GM12891 (cell line): ENCODE measurements around the gene SPATA16.
"Not testable (repeated sequence)": the region's sequence is repeated elsewhere in the genome, so short reads cannot be mapped to it uniquely, and the experiment has no call there.

Experiments used
- DNase-seq: peaks from one replicate; pipeline ENCODE4 v3.0.0; 2011; ENCODE audit warnings: low spot score; ENCODE audit not compliant: insufficient read length
- FAIRE-seq: peaks from 2 replicates; lab custom pipeline; 2011; peaks lifted over from hg19 to GRCh38; lab: Jason Lieb, UNC
- PAX5 ChIP-seq: IDR thresholded peaks from 2 replicates; pipeline ENCODE4 v1.6.1; 2011; ENCODE audit warnings: low read length, moderate library complexity, mild to moderate bottlenecking; ENCODE audit not compliant: insufficient read depth, severe bottlenecking
- POLR2A ChIP-seq: IDR thresholded peaks from 2 replicates; pipeline ENCODE4 v1.6.1; 2011; ENCODE audit warnings: low read depth, low read length, control low read depth
- POLR2AphosphoS5 ChIP-seq: IDR thresholded peaks from 2 replicates; pipeline ENCODE4 v1.6.1; 2011; ENCODE audit warnings: low read depth, low read length, control low read depth
- POU2F2 ChIP-seq: IDR thresholded peaks from 2 replicates; pipeline ENCODE4 v1.6.1; 2011; ENCODE audit warnings: low read depth, mild to moderate bottlenecking, control low read depth, low read length, moderate library complexity
- SPI1 ChIP-seq: IDR thresholded peaks from 2 replicates; pipeline ENCODE4 v1.6.1; 2011; ENCODE audit warnings: low read depth, low read length, control low read depth
- TAF1 ChIP-seq: IDR thresholded peaks from 2 replicates; pipeline ENCODE4 v1.6.1; 2011; ENCODE audit warnings: low read depth, low read length, control low read depth

SPATA16 gene

DNA sequence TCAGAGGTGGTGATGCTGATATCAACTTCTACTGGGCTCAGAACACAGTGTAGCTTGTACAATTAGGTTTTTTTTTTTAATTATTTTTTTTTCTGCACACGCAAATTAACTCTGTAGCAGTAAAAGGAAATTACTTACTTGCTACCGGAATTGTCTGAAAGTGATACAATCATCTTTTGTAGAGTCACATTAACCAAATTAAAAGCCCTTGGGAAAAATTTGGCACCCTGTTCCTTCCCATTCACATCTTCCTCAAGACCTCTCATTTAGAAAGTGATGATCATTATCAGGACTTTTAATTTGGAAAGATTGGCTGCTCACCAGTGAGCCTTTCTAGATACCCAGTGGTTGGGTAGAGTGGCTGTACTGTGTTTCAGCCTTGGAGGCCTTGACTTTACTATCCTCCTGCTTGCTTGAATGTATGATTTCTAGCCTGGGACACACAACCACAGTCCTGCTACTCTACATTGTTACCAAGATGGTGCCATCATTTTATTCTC lies 232.2 kb downstream of the SPATA16 start:
- FAIRE-seq (no peak), DNase-seq (no peak)
- TF ChIP-seq POLR2AphosphoS5, result no peak
- TF ChIP-seq POLR2A, result no peak
- no peak for TF ChIP-seq PAX5

DNA sequence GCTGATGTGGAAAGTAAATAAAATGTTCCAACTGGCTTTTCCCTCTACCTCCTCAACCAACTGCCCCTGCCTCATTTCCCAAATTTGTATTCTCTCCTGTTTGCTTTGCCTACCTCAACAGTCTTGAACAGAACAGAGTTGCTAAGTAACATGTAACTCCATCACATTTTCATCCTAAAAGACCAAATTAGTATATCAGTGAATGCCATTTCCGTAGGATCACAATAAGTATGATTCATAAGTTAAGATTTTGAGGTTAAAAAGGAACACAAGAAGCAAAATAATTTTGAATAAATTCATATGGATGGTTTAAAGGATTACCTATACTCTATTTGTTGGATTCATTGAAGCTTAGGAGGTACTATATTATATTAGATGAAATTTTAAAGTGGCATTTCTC lies 235.6 kb downstream of the SPATA16 start:
- no peak for TF ChIP-seq TAF1
- no peak for TF ChIP-seq SPI1
- TF ChIP-seq POLR2A, result no peak
- no peak for TF ChIP-seq PAX5
- no peak for TF ChIP-seq POLR2AphosphoS5
- no peak for TF ChIP-seq POU2F2
- no peak for FAIRE-seq
- no peak for DNase-seq

DNA sequence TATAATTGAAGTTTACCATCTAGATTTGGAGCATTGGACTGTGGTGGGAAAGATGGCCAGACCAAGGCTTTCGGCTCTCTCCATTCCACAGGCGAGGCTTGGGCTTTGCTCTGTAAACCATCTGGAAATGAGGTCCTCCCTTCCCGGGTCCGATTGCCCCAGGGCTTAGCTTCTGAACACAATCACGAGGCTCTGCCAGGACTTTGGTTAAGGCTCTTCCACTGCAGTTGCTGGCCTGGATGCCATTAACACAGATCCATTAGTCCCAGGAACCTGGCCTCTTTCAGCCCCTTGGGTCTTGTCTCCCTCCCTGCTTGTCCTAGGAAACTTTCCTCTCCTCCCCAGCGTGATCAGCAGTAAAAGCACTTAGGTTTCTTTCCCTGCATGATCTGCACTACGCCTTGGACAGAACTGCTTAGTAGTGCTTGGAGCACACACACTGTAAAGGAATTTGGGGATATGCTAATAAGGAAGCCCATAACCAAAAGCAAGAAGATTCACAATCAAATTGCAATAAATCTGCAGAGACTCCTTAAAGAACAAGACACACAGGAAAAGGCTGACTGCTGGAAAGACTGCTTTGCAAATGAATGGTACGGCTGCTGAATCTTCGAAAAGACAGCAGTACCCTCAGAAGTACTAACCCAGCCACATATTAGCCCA lies 236.2 kb downstream of the SPATA16 start:
- no peak for FAIRE-seq
- TF ChIP-seq POLR2A (no peak), SPI1 (no peak), POU2F2 (no peak), PAX5 (no peak), POLR2AphosphoS5 (no peak), TAF1 (no peak)
- no peak for DNase-seq

DNA sequence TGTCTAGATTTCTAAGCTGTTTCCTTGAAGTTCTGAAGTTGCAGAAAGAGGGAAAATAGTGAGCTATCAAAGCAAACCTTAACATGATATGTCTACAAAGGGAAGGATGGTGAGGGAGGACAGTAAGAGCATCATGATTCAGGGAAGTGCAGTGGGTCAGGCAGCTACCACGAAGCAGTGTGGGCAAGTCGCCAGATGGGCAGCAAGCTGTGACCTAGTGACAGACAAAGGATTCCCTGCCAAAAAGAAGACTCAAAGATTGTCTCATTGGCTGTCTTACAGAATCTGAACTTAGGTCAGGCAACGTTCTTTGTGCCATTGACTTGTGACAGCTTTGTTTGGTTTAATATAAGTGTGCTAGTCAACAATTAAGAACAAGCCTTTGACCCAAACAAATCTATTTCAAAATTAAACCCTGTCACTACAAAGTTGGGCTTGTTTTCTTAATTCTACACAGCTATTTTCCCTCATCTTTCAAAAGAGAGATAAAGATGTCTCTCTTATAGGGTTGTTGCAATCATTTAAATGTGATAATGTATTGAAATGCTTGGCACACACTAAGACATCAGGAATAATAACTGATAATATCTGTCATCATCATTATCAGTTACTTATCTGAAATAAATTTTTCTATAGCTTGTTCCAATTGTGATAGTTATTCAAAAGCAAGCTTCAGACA lies 237.3 kb downstream of the SPATA16 start:
- no peak for FAIRE-seq
- DNase-seq, result no peak
- no peak for TF ChIP-seq POLR2AphosphoS5
- no peak for TF ChIP-seq SPI1
- TF ChIP-seq TAF1, result no peak
- TF ChIP-seq PAX5, result no peak
- TF ChIP-seq POLR2A, result no peak
- no peak for TF ChIP-seq POU2F2

- DNase-seq (no peak), FAIRE-seq (no peak)
- no peak for TF ChIP-seq SPI1
- TF ChIP-seq POLR2AphosphoS5, result no peak
- no peak for TF ChIP-seq POU2F2
- no peak for TF ChIP-seq TAF1
- no peak for TF ChIP-seq POLR2A
- TF ChIP-seq PAX5, result no peak
Observed at GRCh38 chr3:172892158-172892557, 248.9 kb downstream of the SPATA16 start.

DNA sequence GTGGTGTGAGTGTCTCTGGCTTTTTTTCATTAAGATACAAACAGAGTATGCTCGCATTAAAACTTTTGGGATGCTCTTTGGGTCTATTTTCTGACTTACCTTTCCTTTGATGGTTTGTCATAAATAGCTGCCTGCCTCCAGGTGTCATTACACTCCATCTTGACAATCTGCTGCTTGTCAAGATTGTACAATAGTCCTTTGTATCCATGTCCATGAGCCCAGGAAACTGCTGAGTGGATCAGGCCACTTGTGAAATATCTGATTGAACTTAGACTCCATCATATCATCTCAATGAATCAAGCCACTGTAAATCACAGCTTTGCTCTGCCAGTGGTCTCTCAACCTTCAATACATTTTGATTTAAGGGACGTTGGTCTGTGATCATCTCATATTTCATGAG lies 255.3 kb downstream of the SPATA16 start:
- DNase-seq, result no peak
- no peak for FAIRE-seq
- TF ChIP-seq TAF1 (no peak), PAX5 (no peak), SPI1 (no peak), POU2F2 (no peak), POLR2A (no peak), POLR2AphosphoS5 (no peak)

- no peak for FAIRE-seq
Observed at GRCh38 chr3:172882563-172882962, 258.5 kb downstream of the SPATA16 start.

GRCh38 chr3:172879381-172879780 lies 261.7 kb downstream of the SPATA16 start:
- not testable (repeated sequence) for DNase-seq

More at GRCh38 chr3:172882563-172882962, 258.5 kb downstream of the SPATA16 start:
- TF ChIP-seq POLR2AphosphoS5 (no peak), POLR2A (no peak), PAX5 (no peak), POU2F2 (no peak), SPI1 (no peak), TAF1 (no peak)
- no peak for DNase-seq

DNA sequence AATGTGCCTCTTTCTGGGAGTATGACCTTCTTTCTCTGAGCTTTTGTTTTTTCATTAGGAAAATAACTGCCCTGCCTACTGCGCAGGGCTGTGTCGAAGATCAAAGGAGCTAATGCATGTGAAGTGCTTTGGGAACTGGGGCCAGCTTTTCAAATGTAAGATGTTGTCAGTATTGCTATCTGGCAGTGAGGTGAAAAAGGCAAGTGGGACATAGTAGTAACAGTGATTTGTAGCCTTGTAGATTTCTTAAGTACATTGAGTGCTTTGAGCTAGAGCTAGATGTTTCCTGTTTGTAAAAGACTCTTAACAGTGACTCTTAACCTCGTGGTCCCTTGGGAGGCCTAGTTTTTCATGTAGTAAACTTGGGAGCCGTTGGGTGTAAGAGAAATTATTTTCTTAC lies 264.0 kb downstream of the SPATA16 start:
- DNase-seq, result no peak
- FAIRE-seq, result no peak

More at GRCh38 chr3:172879381-172879780, 261.7 kb downstream of the SPATA16 start:
- not testable (repeated sequence) for FAIRE-seq

GRCh38 chr3:172876297-172876696 lies 264.7 kb downstream of the SPATA16 start:
- no peak for TF ChIP-seq POLR2AphosphoS5
- no peak for TF ChIP-seq POLR2A
- FAIRE-seq, result no peak
- DNase-seq, result no peak

More for the DNA sequence above, 264.0 kb downstream of the SPATA16 start:
- TF ChIP-seq PAX5 (no peak), SPI1 (no peak)
